H9 (cell line): ENCODE measurements around the gene ITGA11. TPM values are rescaled to one million over a fixed set of nuclear protein-coding genes. Genes with fewer than 3 reads are reported as not detected.

Experiments
- DNase-seq: peaks from one replicate; pipeline ENCODE4 v3.0.0-alpha.2; 2017
- H2AFZ ChIP-seq: one replicate; pipeline ENCODE4 v1.6.1; 2013; ENCODE audit warnings: mild to moderate bottlenecking, low read length, control low read depth, moderate library complexity
- H2AK5ac ChIP-seq: 2 replicates; pipeline ENCODE4 v1.6.1; 2013; ENCODE audit warnings: low read length, control low read depth, mixed read lengths; ENCODE audit not compliant: insufficient read length
- H2BK120ac ChIP-seq: one replicate; pipeline ENCODE4 v1.6.1; 2013; ENCODE audit warnings: low read depth, mild to moderate bottlenecking, low read length, control low read depth, inconsistent platforms; ENCODE audit not compliant: poor library complexity, severe bottlenecking
- H2BK12ac ChIP-seq: 2 replicates; pipeline ENCODE4 v1.6.1; 2013; ENCODE audit warnings: low read length, control low read depth, mixed read lengths, low read depth; ENCODE audit not compliant: insufficient read length
- H2BK15ac ChIP-seq: 2 replicates; pipeline ENCODE4 v1.6.1; 2013; ENCODE audit warnings: low read depth, low read length, control low read depth
- H2BK20ac ChIP-seq: one replicate; pipeline ENCODE4 v1.6.1; 2013; ENCODE audit warnings: low read depth, mild to moderate bottlenecking, low read length, control low read depth, inconsistent platforms; ENCODE audit not compliant: poor library complexity, severe bottlenecking
- H2BK5ac ChIP-seq: 2 replicates; pipeline ENCODE4 v1.6.1; 2013; ENCODE audit warnings: low read length, control low read depth, mixed read lengths; ENCODE audit not compliant: insufficient read length
- H3K14ac ChIP-seq: 2 replicates; pipeline ENCODE4 v1.6.1; 2013; ENCODE audit warnings: low read length, control low read depth; ENCODE audit not compliant: insufficient read depth
- H3K18ac ChIP-seq: 2 replicates; pipeline ENCODE4 v1.6.1; 2013; ENCODE audit warnings: low read depth, mild to moderate bottlenecking, mixed read lengths, low read length, control low read depth; ENCODE audit not compliant: insufficient read length
- H3K23ac ChIP-seq: 2 replicates; pipeline ENCODE4 v1.6.1; 2013; ENCODE audit warnings: low read length, control low read depth, mixed read lengths, low read depth; ENCODE audit not compliant: insufficient read length
- H3K23me2 ChIP-seq: 2 replicates; pipeline ENCODE4 v1.6.1; 2013; ENCODE audit warnings: low read depth, mild to moderate bottlenecking, mixed read lengths, low read length, control low read depth; ENCODE audit not compliant: insufficient read length, poor library complexity, severe bottlenecking
- H3K27ac ChIP-seq: 2 replicates; pipeline ENCODE4 v1.5.1; 2013; ENCODE audit warnings: low read length, control low read depth, mixed read lengths, low read depth; ENCODE audit not compliant: insufficient read length
- H3K27me3 ChIP-seq: 2 replicates; pipeline ENCODE4 v1.6.1; 2013; ENCODE audit warnings: low read length, control low read depth, inconsistent platforms; ENCODE audit not compliant: insufficient read depth
- H3K4ac ChIP-seq: 2 replicates; pipeline ENCODE4 v1.6.1; 2013; ENCODE audit warnings: low read depth, mild to moderate bottlenecking, control low read depth, inconsistent platforms, low read length, moderate library complexity
- H3K4me1 ChIP-seq: 2 replicates; pipeline ENCODE4 v1.6.1; 2013; ENCODE audit warnings: low read length, control low read depth, inconsistent platforms; ENCODE audit not compliant: insufficient read depth
- H3K4me2 ChIP-seq: 2 replicates; pipeline ENCODE4 v1.6.1; 2013; ENCODE audit warnings: low read length, control low read depth, mixed read lengths; ENCODE audit not compliant: insufficient read length, insufficient read depth
- H3K56ac ChIP-seq: 2 replicates; pipeline ENCODE4 v1.6.1; 2013; ENCODE audit warnings: low read depth, mild to moderate bottlenecking, mixed read lengths, low read length, control low read depth; ENCODE audit not compliant: insufficient read length
- H3K79me1 ChIP-seq: 2 replicates; pipeline ENCODE4 v1.6.1; 2013; ENCODE audit warnings: low read depth, mild to moderate bottlenecking, moderate library complexity, low read length, control low read depth, inconsistent platforms; ENCODE audit not compliant: insufficient read depth, poor library complexity, severe bottlenecking
- H3K79me2 ChIP-seq: 2 replicates; pipeline ENCODE4 v1.6.1; 2013; ENCODE audit warnings: low read length, control low read depth, inconsistent platforms; ENCODE audit not compliant: insufficient read depth
- H3K9ac ChIP-seq: 2 replicates; pipeline ENCODE4 v1.6.1; 2013; ENCODE audit warnings: low read length, control low read depth, mixed read lengths; ENCODE audit not compliant: insufficient read length; ENCODE audit errors: extremely low read depth
- H3K9me3 ChIP-seq: one replicate; pipeline ENCODE4 v1.6.1; 2013; ENCODE audit warnings: low read depth, low read length, inconsistent platforms; ENCODE audit not compliant: control insufficient read depth
- H3T11ph ChIP-seq: one replicate; pipeline ENCODE4 v1.6.1; 2013; ENCODE audit warnings: mild to moderate bottlenecking, low read length, control low read depth, inconsistent platforms
- H4K20me1 ChIP-seq: one replicate; pipeline ENCODE4 v1.6.1; 2013; ENCODE audit not compliant: control insufficient read depth, insufficient read length, insufficient read depth
- H4K5ac ChIP-seq: 2 replicates; pipeline ENCODE4 v1.6.1; 2013; ENCODE audit warnings: low read depth, mild to moderate bottlenecking, mixed read lengths, low read length, control low read depth; ENCODE audit not compliant: insufficient read length
- H4K8ac ChIP-seq: replicated peaks from 2 replicates; pipeline ENCODE4 v1.6.1; 2013; ENCODE audit warnings: low read length, control low read depth, mixed read lengths, low read depth; ENCODE audit not compliant: insufficient read length
- H4K91ac ChIP-seq: 2 replicates; pipeline ENCODE4 v1.6.1; 2013; ENCODE audit warnings: low read depth, mild to moderate bottlenecking, moderate library complexity, mixed read lengths, low read length, control low read depth; ENCODE audit not compliant: insufficient read length
- H3K27ac Mint-ChIP-seq, 3 experiments: 2 replicates in 2 of 3; 3 replicates in 1 of 3; pipeline ENCODE4 v1.8.0; 2020 to 2021; ENCODE audit warnings: mixed read lengths in 3 of 3, mild to moderate bottlenecking in 1 of 3, moderate library complexity in 1 of 3
- H3K27me3 Mint-ChIP-seq: 2 replicates; pipeline ENCODE4 v1.8.0; 2021; ENCODE audit warnings: low read depth, mild to moderate bottlenecking, moderate library complexity, mixed read lengths
- H3K36me3 Mint-ChIP-seq, 3 experiments: 2 replicates in 2 of 3; 3 replicates in 1 of 3; pipeline ENCODE4 v1.8.0; 2020 to 2021; ENCODE audit warnings: low read depth in 3 of 3, mixed read lengths in 3 of 3; ENCODE audit not compliant: insufficient read depth in 1 of 3
- H3K4me1 Mint-ChIP-seq, 2 experiments: 2 replicates each; pipeline ENCODE4 v1.8.0; 2020; ENCODE audit warnings: mixed read lengths in 2 of 2
- H3K4me3 Mint-ChIP-seq, 2 experiments: 2 replicates in 1 of 2; 3 replicates in 1 of 2; pipeline ENCODE4 v1.8.0; 2020 to 2021; ENCODE audit warnings: mild to moderate bottlenecking in 2 of 2, mixed read lengths in 2 of 2, moderate library complexity in 1 of 2
- H3K9me3 Mint-ChIP-seq, 2 experiments: 2 replicates in 1 of 2; 3 replicates in 1 of 2; pipeline ENCODE4 v1.8.0; 2020; ENCODE audit warnings: mild to moderate bottlenecking in 2 of 2, mixed read lengths in 2 of 2, moderate library complexity in 1 of 2
- CTCF ChIP-seq: fragments of 200-600 bp; sonication (generic); conservative IDR thresholded peaks from 3 replicates; pipeline ENCODE4 v1.8.0; 2021; ENCODE audit warnings: antibody characterized with exemption, mild to moderate bottlenecking
- WGBS: extraction: QIAGEN DNeasy Blood & Tissue Kit; methylation state at CpG from one replicate; pipeline ENCODE4 v1.1.7; 2013; ENCODE audit warnings: missing lambda C conversion rate, low lambda C conversion rate, mixed read lengths; ENCODE audit not compliant: insufficient read length; ENCODE audit errors: extremely low coverage; 5-methylcytosine and 5-hydroxymethylcytosine counted together
- total RNA-seq: library from RNA; stranded (reverse); gene quantifications from 2 replicates; pipeline ENCODE4 v1.2.1, GENCODE V29; 2021

Gene ITGA11
- total RNA-seq, 1 experiment from 2014 or later = 0.07 TPM

GRCh38 chr15:68415061-68415460 lies 16.9 kb downstream of the ITGA11 start:
- no peak for TF ChIP-seq CTCF

More at GRCh38 chr15:68415061-68415460, 16.9 kb downstream of the ITGA11 start:
- Mint-ChIP-seq H3K9me3 (no peaks in the 10 kb centered on the region), H3K4me3 (no peak overlapping the region), H3K27me3 (peaks cover 18% of the 10 kb centered on the region), H3K4me1 (peaks cover 3 to 10% of the 10 kb centered on the region in 2 experiments), H3K36me3 (no peaks in the 10 kb centered on the region), H3K27ac (no peak overlapping the region)
- Histone ChIP-seq H4K91ac (no peak overlapping the region), H3K9ac (no peak overlapping the region), H3K23me2 (no peaks in the 10 kb centered on the region), H3K23ac (no peak overlapping the region), H3K9me3 (no peaks in the 10 kb centered on the region), H3K4me1 (no peaks in the 10 kb centered on the region), H2BK12ac (no peak overlapping the region), H2BK120ac (no peak overlapping the region), H3K4ac (no peak overlapping the region), H2AK5ac (no peak overlapping the region), H2BK15ac (no peak overlapping the region), H3K27me3 (no peaks in the 10 kb centered on the region), H4K8ac (no peak overlapping the region), H3K27ac (no peak overlapping the region), H3K79me2 (no peaks in the 10 kb centered on the region), H2BK20ac (no peak overlapping the region), H4K5ac (no peak overlapping the region), H3K14ac (no peak overlapping the region), H3K56ac (no peak overlapping the region), H4K20me1 (no peaks in the 10 kb centered on the region), H3T11ph (no peak overlapping the region), H3K18ac (no peak overlapping the region), H2BK5ac (no peak overlapping the region), H2AFZ (no peak overlapping the region), H3K79me1 (no peaks in the 10 kb centered on the region), H3K4me2 (no peak overlapping the region)
- no CpG with 5 or more reads among the region's 7 CpGs for WGBS
- peak; percentile 2 for DNase-seq
